ENCODE results near the gene BEX2. TPM values are rescaled to one million over a fixed set of nuclear protein-coding genes. Genes with fewer than 3 reads are reported as not detected.
"Not testable (repeated sequence)": the region's sequence is repeated elsewhere in the genome, so short reads cannot be mapped to it uniquely, and the experiment has no call there.

Gene BEX2
- total RNA-seq: 10 to 100 TPM; 16.0 to 17.9 (median 16.5) TPM

GRCh38 chrX:103310555-103311398 is at the start of gene BEX2:
Gene BEX2, minus strand, starts transcription at chrX:103310990. Its CDS starts 1,014 bp downstream, at chrX:103309976.
- H3K4me3 Mint-ChIP-seq: peak within 1 kb of the TSS; percentile 75
- DNase-seq: peak; percentile 81
- no peaks in the 10 kb centered on the region for H3K9me3 Mint-ChIP-seq
- H3K4me1 Mint-ChIP-seq (ENCODE audit: low read depth): peaks cover 4% of the 10 kb centered on the region
- H3K36me3 Mint-ChIP-seq (ENCODE audit: insufficient read depth): peaks cover 3% of the 10 kb centered on the region
- peak; percentile 99 to 100 for ATAC-seq
- no peaks in the 10 kb centered on the region for H3K27me3 Mint-ChIP-seq (ENCODE audit: low read depth)

- DNase-seq (no peak), ATAC-seq (no peak)
- H3K9me3 Mint-ChIP-seq: no peaks in the 10 kb centered on the region
- H3K36me3 Mint-ChIP-seq (ENCODE audit: insufficient read depth): no peaks in the 10 kb centered on the region
- H3K4me1 Mint-ChIP-seq (ENCODE audit: low read depth): peaks cover 4% of the 10 kb centered on the region
- H3K4me3 Mint-ChIP-seq: no peak overlapping the region
- H3K27me3 Mint-ChIP-seq (ENCODE audit: low read depth): peaks cover 7% of the 10 kb centered on the region
Measured at GRCh38 chrX:103360092-103360491, 49.3 kb upstream of the BEX2 start.

GRCh38 chrX:103359605-103360004 is 48.8 kb upstream of the BEX2 start:
- not testable (repeated sequence) for H3K27me3 Mint-ChIP-seq (ENCODE audit: low read depth); H3K4me1 Mint-ChIP-seq (ENCODE audit: low read depth); H3K9me3 Mint-ChIP-seq; ATAC-seq; DNase-seq; H3K36me3 Mint-ChIP-seq (ENCODE audit: insufficient read depth); H3K4me3 Mint-ChIP-seq

- Mint-ChIP-seq H3K4me1 (ENCODE audit: low read depth) (peaks cover 4% of the 10 kb centered on the region), H3K27me3 (ENCODE audit: low read depth) (peaks cover 7% of the 10 kb centered on the region), H3K36me3 (ENCODE audit: insufficient read depth) (no peaks in the 10 kb centered on the region), H3K4me3 (no peak overlapping the region), H3K9me3 (no peaks in the 10 kb centered on the region)
- ATAC-seq: no peak
- no peak for DNase-seq
Measured at GRCh38 chrX:103357871-103358270, 47.1 kb upstream of the BEX2 start.

- peak overlapping the region; percentile 83 for H3K4me3 Mint-ChIP-seq
- H3K27me3 Mint-ChIP-seq (ENCODE audit: low read depth): peaks cover 7% of the 10 kb centered on the region
- ATAC-seq: peak in 1 of 2 donors; percentile 14
- DNase-seq: no peak
- no peaks in the 10 kb centered on the region for H3K9me3 Mint-ChIP-seq
- H3K36me3 Mint-ChIP-seq (ENCODE audit: insufficient read depth): no peaks in the 10 kb centered on the region
- peaks cover 4% of the 10 kb centered on the region for H3K4me1 Mint-ChIP-seq (ENCODE audit: low read depth)
Measured at GRCh38 chrX:103356858-103357257, 46.1 kb upstream of the BEX2 start.

GRCh38 chrX:103356130-103356798 is 45.5 kb upstream of the BEX2 start, which contains the start of gene TCEAL9:
Gene TCEAL9, plus strand, starts transcription at chrX:103356506. Its CDS starts 1,179 bp downstream, at chrX:103357685.
- peaks cover 7% of the 10 kb centered on the region for H3K27me3 Mint-ChIP-seq (ENCODE audit: low read depth)
- peak within 1 kb of the TSS; percentile 83 for H3K4me3 Mint-ChIP-seq
- ATAC-seq (no peak), DNase-seq (no peak)
- H3K36me3 Mint-ChIP-seq (ENCODE audit: insufficient read depth): no peaks in the 10 kb centered on the region
- peaks cover 4% of the 10 kb centered on the region for H3K4me1 Mint-ChIP-seq (ENCODE audit: low read depth)
- H3K9me3 Mint-ChIP-seq: no peaks in the 10 kb centered on the region

- Mint-ChIP-seq H3K36me3 (ENCODE audit: insufficient read depth) (no peaks in the 10 kb centered on the region), H3K4me3 (no peak overlapping the region)
Measured at GRCh38 chrX:103347682-103348397, 37.0 kb upstream of the BEX2 start.

GRCh38 chrX:103344606-103345005 is 33.8 kb upstream of the BEX2 start:
- ATAC-seq: no peak

More at GRCh38 chrX:103347682-103348397, 37.0 kb upstream of the BEX2 start:
- Mint-ChIP-seq H3K9me3 (no peaks in the 10 kb centered on the region), H3K27me3 (ENCODE audit: low read depth) (no peaks in the 10 kb centered on the region), H3K4me1 (ENCODE audit: low read depth) (peaks cover 5% of the 10 kb centered on the region)
- ATAC-seq (no peak), DNase-seq (no peak)

GRCh38 chrX:103343105-103343504 is 32.3 kb upstream of the BEX2 start:
- H3K4me1 Mint-ChIP-seq (ENCODE audit: low read depth): peaks cover 5% of the 10 kb centered on the region
- no peaks in the 10 kb centered on the region for H3K36me3 Mint-ChIP-seq (ENCODE audit: insufficient read depth)
- DNase-seq (no peak), ATAC-seq (no peak)
- H3K9me3 Mint-ChIP-seq: no peaks in the 10 kb centered on the region
- no peak overlapping the region for H3K4me3 Mint-ChIP-seq
- no peaks in the 10 kb centered on the region for H3K27me3 Mint-ChIP-seq (ENCODE audit: low read depth)

More at GRCh38 chrX:103344606-103345005, 33.8 kb upstream of the BEX2 start:
- Mint-ChIP-seq H3K9me3 (no peaks in the 10 kb centered on the region), H3K4me3 (no peak overlapping the region), H3K36me3 (ENCODE audit: insufficient read depth) (no peaks in the 10 kb centered on the region), H3K4me1 (ENCODE audit: low read depth) (peaks cover 5% of the 10 kb centered on the region), H3K27me3 (ENCODE audit: low read depth) (no peaks in the 10 kb centered on the region)
- DNase-seq: no peak

GRCh38 chrX:103338663-103339062 is 27.9 kb upstream of the BEX2 start:
- H3K27me3 Mint-ChIP-seq (ENCODE audit: low read depth): no peaks in the 10 kb centered on the region
- ATAC-seq (no peak), DNase-seq (no peak)
- peaks cover 5% of the 10 kb centered on the region for H3K4me1 Mint-ChIP-seq (ENCODE audit: low read depth)
- no peaks in the 10 kb centered on the region for H3K9me3 Mint-ChIP-seq
- H3K36me3 Mint-ChIP-seq (ENCODE audit: insufficient read depth): no peaks in the 10 kb centered on the region
- H3K4me3 Mint-ChIP-seq: no peak overlapping the region

GRCh38 chrX:103330681-103331288 is 20.0 kb upstream of the BEX2 start:
- Mint-ChIP-seq H3K9me3 (no peaks in the 10 kb centered on the region), H3K4me3 (no peak overlapping the region), H3K27me3 (ENCODE audit: low read depth) (peaks cover 19% of the 10 kb centered on the region), H3K36me3 (ENCODE audit: insufficient read depth) (no peaks in the 10 kb centered on the region), H3K4me1 (ENCODE audit: low read depth) (peaks cover 4% of the 10 kb centered on the region)
- ATAC-seq (no peak), DNase-seq (no peak)

- Mint-ChIP-seq H3K36me3 (ENCODE audit: insufficient read depth) (no peaks in the 10 kb centered on the region), H3K27me3 (ENCODE audit: low read depth) (peaks cover 19% of the 10 kb centered on the region), H3K4me3 (no peak within 1 kb of the TSS), H3K4me1 (ENCODE audit: low read depth) (peaks cover 4% of the 10 kb centered on the region), H3K9me3 (no peaks in the 10 kb centered on the region)
- ATAC-seq (no peak), DNase-seq (no peak)
Measured at GRCh38 chrX:103329991-103330390, 19.2 kb upstream of the BEX2 start, which contains the start of gene TCEAL7. Gene TCEAL7, plus strand, starts transcription at chrX:103330239. Its CDS starts 1,165 bp downstream, at chrX:103331404.

GRCh38 chrX:103311399-103311780 is 600 bp upstream of the BEX2 start:
- ATAC-seq: no peak

More at GRCh38 chrX:103311399-103311780, 600 bp upstream of the BEX2 start:
- Mint-ChIP-seq H3K27me3 (ENCODE audit: low read depth) (no peaks in the 10 kb centered on the region), H3K36me3 (ENCODE audit: insufficient read depth) (peaks cover 3% of the 10 kb centered on the region), H3K4me3 (peak overlapping the region; percentile 75), H3K4me1 (ENCODE audit: low read depth) (peaks cover 4% of the 10 kb centered on the region), H3K9me3 (no peaks in the 10 kb centered on the region)
- no peak for DNase-seq

All from activated T-cell treated with anti-CD3 and anti-CD28 coated beads, Interleukin-2, amount 50 U/mL, for 4 hours (primary cell).